ENCODE measurements around the gene PITHD1.

GRCh38 chr1:23759277-23759676 is 18.9 kb upstream of the PITHD1 start:
- no peak for TF ChIP-seq CTCF (IDR thresholded peaks at IDR 0.05; ENCODE audit: extremely low read depth in 1 of 2, insufficient read depth in 1 of 2, low read depth in 1 of 2, low read length in 2 of 2)
- no peak for TF ChIP-seq MAX (IDR thresholded peaks at IDR 0.05; ENCODE audit: insufficient read depth, insufficient read length)
